PFSK-1 (cell line): ENCODE data around the gene TRMU.

Experiments
- FOXP2 ChIP-seq: optimal IDR thresholded peaks from 2 replicates; pipeline ENCODE3; 2011; ENCODE audit warnings: borderline replicate concordance, control low read depth, inconsistent platforms; ENCODE audit not compliant: insufficient read depth; ENCODE audit errors: extremely low read length, extremely low read depth
- POLR2AphosphoS5 ChIP-seq: IDR thresholded peaks from 2 replicates; pipeline ENCODE4 v1.6.1; 2012; ENCODE audit warnings: low read depth, mild to moderate bottlenecking, control low read depth, low read length, moderate library complexity
- SIN3A ChIP-seq: IDR thresholded peaks from 2 replicates; pipeline ENCODE4 v1.6.1; 2012; ENCODE audit warnings: mild to moderate bottlenecking, low read length, moderate library complexity, borderline replicate concordance; ENCODE audit not compliant: insufficient read depth
- TAF1 ChIP-seq: IDR thresholded peaks from 2 replicates; pipeline ENCODE4 v1.6.1; 2012; ENCODE audit warnings: low read length, control low read depth, borderline replicate concordance; ENCODE audit not compliant: insufficient read depth
- TF ChIP-seq, protein P1 (sequence below), 2 experiments: IDR thresholded peaks; 2 replicates each; pipeline versions ENCODE4 v1.6.1 to v1.8.0; 2011 to 2012; ENCODE audit warnings: low read depth in 2 of 2, low read length in 2 of 2, control low read depth in 1 of 2, inconsistent platforms in 1 of 2, mild to moderate bottlenecking in 1 of 2, moderate library complexity in 1 of 2; ENCODE audit not compliant: insufficient read depth in 1 of 2

DNA sequence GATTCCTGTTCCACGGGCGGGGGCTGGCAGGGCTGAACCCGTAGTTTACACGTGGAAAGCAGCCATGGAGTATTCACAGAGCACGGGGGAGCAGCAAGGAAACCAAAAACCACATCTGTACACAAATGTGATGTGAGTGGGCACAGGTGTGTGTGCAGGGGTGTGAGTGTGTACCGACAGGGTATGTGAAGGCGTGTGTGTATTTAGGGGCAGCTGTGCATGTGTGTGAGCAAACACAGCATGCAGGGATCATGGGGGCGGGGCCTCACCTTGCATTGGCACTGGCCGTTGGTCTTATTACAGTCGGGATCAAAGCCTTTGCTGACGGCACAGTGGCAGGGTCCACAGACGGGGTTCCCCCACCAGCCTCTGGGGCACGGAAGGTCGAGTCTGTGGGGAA, 58.4 kb downstream of the TRMU start:
- TF ChIP-seq SIN3A: no peak
- TF ChIP-seq, protein P1, sequence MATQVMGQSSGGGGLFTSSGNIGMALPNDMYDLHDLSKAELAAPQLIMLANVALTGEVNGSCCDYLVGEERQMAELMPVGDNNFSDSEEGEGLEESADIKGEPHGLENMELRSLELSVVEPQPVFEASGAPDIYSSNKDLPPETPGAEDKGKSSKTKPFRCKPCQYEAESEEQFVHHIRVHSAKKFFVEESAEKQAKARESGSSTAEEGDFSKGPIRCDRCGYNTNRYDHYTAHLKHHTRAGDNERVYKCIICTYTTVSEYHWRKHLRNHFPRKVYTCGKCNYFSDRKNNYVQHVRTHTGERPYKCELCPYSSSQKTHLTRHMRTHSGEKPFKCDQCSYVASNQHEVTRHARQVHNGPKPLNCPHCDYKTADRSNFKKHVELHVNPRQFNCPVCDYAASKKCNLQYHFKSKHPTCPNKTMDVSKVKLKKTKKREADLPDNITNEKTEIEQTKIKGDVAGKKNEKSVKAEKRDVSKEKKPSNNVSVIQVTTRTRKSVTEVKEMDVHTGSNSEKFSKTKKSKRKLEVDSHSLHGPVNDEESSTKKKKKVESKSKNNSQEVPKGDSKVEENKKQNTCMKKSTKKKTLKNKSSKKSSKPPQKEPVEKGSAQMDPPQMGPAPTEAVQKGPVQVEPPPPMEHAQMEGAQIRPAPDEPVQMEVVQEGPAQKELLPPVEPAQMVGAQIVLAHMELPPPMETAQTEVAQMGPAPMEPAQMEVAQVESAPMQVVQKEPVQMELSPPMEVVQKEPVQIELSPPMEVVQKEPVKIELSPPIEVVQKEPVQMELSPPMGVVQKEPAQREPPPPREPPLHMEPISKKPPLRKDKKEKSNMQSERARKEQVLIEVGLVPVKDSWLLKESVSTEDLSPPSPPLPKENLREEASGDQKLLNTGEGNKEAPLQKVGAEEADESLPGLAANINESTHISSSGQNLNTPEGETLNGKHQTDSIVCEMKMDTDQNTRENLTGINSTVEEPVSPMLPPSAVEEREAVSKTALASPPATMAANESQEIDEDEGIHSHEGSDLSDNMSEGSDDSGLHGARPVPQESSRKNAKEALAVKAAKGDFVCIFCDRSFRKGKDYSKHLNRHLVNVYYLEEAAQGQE (IDR thresholded peaks at IDR 0.05; ENCODE audit: insufficient read depth in 1 of 2, low read depth in 2 of 2, low read length in 2 of 2): no peak
- no peak for TF ChIP-seq TAF1
- no peak for TF ChIP-seq POLR2AphosphoS5
- TF ChIP-seq FOXP2: no peak
